Sigmoid colon (tissue), 4 donors: ENCODE measurements around the gene KCNJ5.

Source experiments
- CTCF ChIP-seq, 4 experiments: fragments of 450-650 bp in 3 of 4; fragments of 200-600 bp in 1 of 4; IDR thresholded peaks; one replicate each; pipeline ENCODE4 v1.5.1; 2016 to 2019; ENCODE audit warnings: antibody characterized with exemption in 4 of 4, mild to moderate bottlenecking in 3 of 4, moderate library complexity in 2 of 4
- EP300 ChIP-seq, 4 donors: sonication (generic); formaldehyde crosslinking; IDR thresholded peaks; one replicate each; pipeline ENCODE4 v1.6.1; 2017; ENCODE audit warnings: antibody characterized with exemption in 4 of 4
- POLR2A ChIP-seq, 2 donors: fragments of 450-650 bp; IDR thresholded peaks; one replicate each; pipeline ENCODE4 v1.6.1; 2016; ENCODE audit warnings: antibody characterized with exemption in 2 of 2, mild to moderate bottlenecking in 2 of 2, moderate library complexity in 2 of 2
- POLR2AphosphoS5 ChIP-seq, 4 donors: sonication (generic); formaldehyde crosslinking; IDR thresholded peaks; one replicate each; pipeline ENCODE4 v1.6.1; 2017; ENCODE audit warnings: antibody characterized with exemption in 4 of 4

DNA sequence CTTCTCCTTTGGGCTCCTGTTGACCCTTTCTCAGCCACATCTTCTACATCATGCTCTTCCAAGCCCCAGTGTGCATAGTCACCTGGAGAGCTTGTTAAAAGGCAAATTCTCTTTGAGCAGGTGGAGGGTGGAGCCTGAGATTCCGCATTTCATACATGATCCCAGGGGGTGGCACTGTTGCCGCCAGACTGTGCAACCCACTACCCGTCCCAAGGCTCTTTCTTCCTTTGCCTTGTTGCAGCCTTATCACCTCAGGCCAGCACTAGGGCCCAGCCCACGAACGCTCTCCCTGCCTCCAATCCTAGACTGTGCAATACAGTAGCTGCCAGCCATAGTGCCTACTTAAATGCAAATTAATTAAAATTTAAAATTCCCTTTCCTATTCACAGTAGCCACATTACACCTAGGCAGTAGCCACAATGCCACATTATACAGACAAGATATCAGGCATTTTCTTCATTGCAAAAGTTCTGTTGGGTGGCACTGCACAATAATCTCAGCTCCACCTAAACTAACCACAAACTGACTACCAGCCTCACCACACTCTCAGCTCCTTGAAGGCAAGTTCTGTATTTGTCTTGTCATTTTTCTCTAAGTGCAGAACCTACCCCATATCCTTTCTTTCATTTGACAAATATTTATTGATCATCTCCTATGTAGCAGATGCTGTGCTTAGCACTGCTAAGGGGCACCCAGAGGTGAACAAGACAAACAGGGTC, 4.6 kb upstream of the KCNJ5 start:
- TF ChIP-seq CTCF (IDR thresholded peaks at IDR 0.05) (no peak), POLR2A (IDR thresholded peaks at IDR 0.05) (no peak), POLR2AphosphoS5 (IDR thresholded peaks at IDR 0.05) (no peak), EP300 (IDR thresholded peaks at IDR 0.05) (no peak)
